ENCODE data around the gene PRXL2B. TPM values are rescaled to one million over a fixed set of nuclear protein-coding genes. Genes with fewer than 3 reads are reported as not detected.

PRXL2B gene
- total RNA-seq, 2 experiments from 2014 or later, result 40.0 to 41.9 TPM

- CTCF ChIA-PET, result no interaction called here
- POLR2A ChIA-PET, result no interaction called here
These were observed 17.1 kb downstream of the PRXL2B start for GRCh38 chr1:2603521-2604155.

- ChIA-PET CTCF (no interaction called here), POLR2A (no interaction called here)
These were observed 17.7 kb downstream of the PRXL2B start for GRCh38 chr1:2604156-2604843.

- ChIA-PET CTCF (no interaction called here), POLR2A (no interaction called here)
These were observed 18.4 kb downstream of the PRXL2B start for GRCh38 chr1:2604844-2605508.

DNA sequence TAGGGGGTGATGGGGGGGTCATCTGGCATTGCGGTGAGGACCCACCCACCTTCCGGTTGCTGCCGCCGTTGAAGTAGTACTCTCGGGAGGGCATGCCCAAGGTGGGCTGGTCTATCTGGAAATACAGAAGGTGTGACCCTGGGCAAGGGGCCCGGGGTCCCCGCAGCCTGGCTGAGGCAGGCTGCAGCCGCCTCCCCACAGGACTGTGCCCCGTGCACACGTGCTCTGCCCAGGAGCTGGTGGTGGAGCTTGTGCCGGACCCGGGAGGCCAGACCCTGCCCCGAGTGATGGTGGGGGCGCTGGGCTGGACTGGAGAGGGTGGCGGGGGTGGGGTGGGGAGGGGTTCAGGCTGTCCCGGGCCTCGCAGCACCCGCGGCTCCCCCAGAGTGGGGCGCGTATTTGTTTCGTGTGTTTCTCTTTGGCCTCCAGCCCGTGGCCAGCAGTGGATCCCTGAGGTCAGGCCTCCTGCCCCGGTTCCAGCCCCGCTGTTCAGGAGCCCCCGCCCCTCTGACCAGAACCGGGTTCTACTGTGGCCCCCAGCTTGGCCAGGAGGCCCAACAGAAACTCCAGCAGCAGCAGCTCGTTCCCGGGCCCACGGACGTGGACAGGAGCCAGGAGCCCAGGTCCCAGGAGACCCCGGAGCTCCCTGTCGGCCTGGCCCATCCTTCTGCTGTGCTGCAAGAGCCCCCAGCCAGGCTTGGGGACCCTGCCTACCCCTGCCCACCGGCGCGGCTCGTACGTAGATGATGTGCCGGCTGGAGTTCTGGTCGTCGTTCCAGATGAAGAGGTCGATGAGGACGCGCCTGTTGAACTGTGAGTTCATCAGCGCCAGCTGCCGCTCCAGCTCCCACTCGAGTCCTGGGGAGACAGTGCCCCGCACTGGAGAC is 19.2 kb downstream of the PRXL2B start:
- CTCF ChIA-PET, result no interaction called here
- POLR2A ChIA-PET, result no interaction called here

GRCh38 chr1:2606396-2606880 is 19.9 kb downstream of the PRXL2B start:
- CTCF ChIA-PET, result interaction anchor here (0.7 kb wide), 1 partner anchor 391 kb away, joined by 3 read pairs; no protein-coding TSS in a partner anchor
- POLR2A ChIA-PET, result no interaction called here

- CTCF ChIA-PET, result interaction anchor here (0.7 kb wide), 1 partner anchor 392 kb away, joined by 3 read pairs; no protein-coding TSS in a partner anchor
- POLR2A ChIA-PET, result no interaction called here
These were observed 20.5 kb downstream of the PRXL2B start for GRCh38 chr1:2606881-2607621.

GRCh38 chr1:2607641-2608091 is 21.1 kb downstream of the PRXL2B start:
- POLR2A ChIA-PET, result no interaction called here
- CTCF ChIA-PET, result no interaction called here

- ChIA-PET CTCF (no interaction called here), POLR2A (no interaction called here)
These were observed 22.9 kb downstream of the PRXL2B start for GRCh38 chr1:2609319-2610035.

GRCh38 chr1:2610036-2610959 is 23.7 kb downstream of the PRXL2B start:
- ChIA-PET POLR2A (no interaction called here), CTCF (no interaction called here)

DNA sequence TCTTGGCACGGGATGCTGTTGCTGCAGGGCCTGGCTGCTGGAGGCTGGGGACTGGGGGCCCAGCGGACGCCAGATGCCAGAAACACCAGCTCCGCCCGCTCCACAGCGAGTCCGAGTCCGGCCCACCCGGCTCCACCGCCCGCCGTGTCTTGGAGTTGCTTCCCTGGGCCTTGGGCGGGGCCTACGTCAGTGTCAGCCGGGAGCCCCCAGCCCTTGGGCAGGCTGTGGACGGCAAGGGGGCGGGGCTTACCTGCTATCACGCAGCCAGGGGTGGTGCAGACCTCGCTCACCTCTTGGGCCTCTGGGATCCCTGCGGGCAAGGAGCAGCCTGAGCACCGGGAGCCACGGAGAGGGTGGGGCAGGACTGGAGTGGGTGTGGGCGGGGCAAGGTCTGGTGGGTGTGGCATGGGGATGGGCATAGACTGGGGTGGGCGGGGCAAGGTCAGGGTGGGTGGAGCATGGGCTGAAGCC is 24.5 kb downstream of the PRXL2B start:
- CTCF ChIA-PET, result no interaction called here
- POLR2A ChIA-PET, result no interaction called here

GRCh38 chr1:2611621-2612437 is 25.3 kb downstream of the PRXL2B start:
- ChIA-PET POLR2A (no interaction called here), CTCF (no interaction called here)

- POLR2A ChIA-PET, result no interaction called here
- CTCF ChIA-PET, result no interaction called here
These were observed 26.2 kb downstream of the PRXL2B start for GRCh38 chr1:2612591-2613365.

- CTCF ChIA-PET, result no interaction called here
- POLR2A ChIA-PET, result no interaction called here
These were observed 27.6 kb downstream of the PRXL2B start for GRCh38 chr1:2614145-2614544.

GRCh38 chr1:2617971-2618470 is 31.4 kb downstream of the PRXL2B start:
- ChIA-PET CTCF (no interaction called here), POLR2A (no interaction called here)

DNA sequence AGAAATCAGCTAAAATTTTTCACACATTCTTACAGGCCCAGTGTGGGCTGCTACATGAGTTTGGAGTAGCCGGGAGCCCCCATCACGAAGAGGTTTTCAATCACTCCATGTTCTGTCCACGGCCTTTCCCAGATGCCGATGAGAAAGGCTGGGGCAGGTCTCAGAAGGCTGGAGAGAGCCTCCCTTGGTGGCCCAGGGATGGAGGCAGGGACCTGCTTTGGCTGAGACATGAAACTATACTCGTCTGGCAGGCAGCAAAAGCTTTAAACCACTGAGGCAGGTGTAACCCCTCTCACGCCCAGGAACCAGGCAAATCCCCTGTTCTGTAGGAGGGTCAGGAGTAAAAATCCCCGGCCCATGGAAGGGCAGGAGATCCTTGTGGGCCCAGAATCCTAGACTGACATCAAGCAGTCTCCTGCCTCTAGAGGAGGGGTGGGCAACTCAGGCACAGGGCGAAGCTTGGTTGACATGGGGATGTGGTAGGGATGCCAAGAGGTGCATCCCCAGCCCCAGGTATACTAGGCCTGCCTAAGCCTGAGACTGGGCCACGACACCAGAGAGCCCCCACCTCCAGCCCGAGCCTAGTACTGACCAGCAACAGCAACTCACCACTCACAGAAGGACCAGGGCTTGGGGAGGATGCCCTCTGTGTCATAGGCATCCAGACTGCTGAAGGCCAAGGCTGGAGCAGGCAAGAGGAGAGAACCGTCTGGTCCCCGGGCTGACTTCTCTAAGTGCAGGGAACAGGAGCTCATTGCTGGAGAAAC is 37.2 kb downstream of the PRXL2B start:
- CTCF ChIA-PET, result interaction anchor here (1.1 kb wide), 1 partner anchor 15 kb away, joined by 3 read pairs; no protein-coding TSS in a partner anchor

More for the DNA sequence above, 37.2 kb downstream of the PRXL2B start:
- POLR2A ChIA-PET, result no interaction called here

Measured in activated CD8-positive, alpha-beta memory T cell treated with anti-CD3 and anti-CD28 coated beads for 36 hours (primary cell).